Fibroblast of the aortic adventitia (primary cell): ENCODE measurements around the gene CEP85L. TPM values are rescaled to one million over a fixed set of nuclear protein-coding genes. Genes with fewer than 3 reads are reported as not detected.

Experiments
- DNase-seq: peaks from one replicate; pipeline ENCODE4 v3.0.0-alpha.2; 2010; ENCODE audit warnings: low read depth
- H3K4me3 ChIP-seq: 2 replicates; pipeline ENCODE4 v1.5.1; 2011; ENCODE audit warnings: low read depth, mild to moderate bottlenecking, control low read depth, low read length, moderate library complexity
- CTCF ChIP-seq: IDR thresholded peaks from 2 replicates; pipeline ENCODE4 v1.5.1; 2011; ENCODE audit warnings: mild to moderate bottlenecking, low read length, control low read depth, inconsistent platforms; ENCODE audit not compliant: insufficient read depth
- total RNA-seq: library from RNA; depleted of rRNA; stranded (reverse); fragments of >200 nt; gene quantifications from 2 replicates; pipeline ENCODE4 v1.2.3, GENCODE V29; 2012; ENCODE audit warnings: low replicate concordance

CEP85L gene
- total RNA-seq, 1 donor, result 17.1 TPM

- no peak for DNase-seq
- TF ChIP-seq CTCF, result no peak
- H3K4me3 ChIP-seq, result no peak overlapping the region
Observed at GRCh38 chr6:118528129-118528528, 123.3 kb downstream of the CEP85L start.

GRCh38 chr6:118525913-118526780 is 125.2 kb downstream of the CEP85L start:
- no peak for DNase-seq
- H3K4me3 ChIP-seq, result no peak overlapping the region
- no peak for TF ChIP-seq CTCF

GRCh38 chr6:118524686-118525085 is 126.7 kb downstream of the CEP85L start:
- H3K4me3 ChIP-seq, result no peak overlapping the region
- TF ChIP-seq CTCF, result no peak
- no peak for DNase-seq

GRCh38 chr6:118523216-118523615 is 128.2 kb downstream of the CEP85L start:
- no peak overlapping the region for H3K4me3 ChIP-seq
- no peak for DNase-seq
- TF ChIP-seq CTCF, result no peak

- no peak overlapping the region for H3K4me3 ChIP-seq
- DNase-seq, result no peak
- no peak for TF ChIP-seq CTCF
Observed at GRCh38 chr6:118522422-118522821, 129.0 kb downstream of the CEP85L start.

- TF ChIP-seq CTCF, result no peak
- no peak for DNase-seq
- H3K4me3 ChIP-seq, result no peak overlapping the region
Observed at GRCh38 chr6:118514689-118515088, 136.7 kb downstream of the CEP85L start.
